Body of pancreas (tissue), 4 donors: ENCODE data around the gene ZNF341. TPM values are rescaled to one million over a fixed set of nuclear protein-coding genes. Genes with fewer than 3 reads are reported as not detected.

Source experiments
- ATAC-seq: fragments of 150-250 bp; one replicate; pipeline ENCODE4 v1.9.1; 2016
- DNase-seq, 4 donors: peaks; one replicate each; pipeline ENCODE4 v3.0.0-alpha.2; 2019
- H3K27ac ChIP-seq, 4 donors: fragments of 200-600 bp; sonication (generic); 1 replicate in 3 of 4; 2 replicates in 1 of 4; pipeline versions ENCODE4 v1.5.1 to v1.6.1; 2016 to 2019; ENCODE audit warnings: mild to moderate bottlenecking in 1 of 4, mixed read lengths in 1 of 4, moderate library complexity in 1 of 4
- H3K27me3 ChIP-seq, 2 donors: fragments of 200-600 bp; sonication (generic); one replicate each; pipeline ENCODE4 v1.6.0; 2016; ENCODE audit warnings: mild to moderate bottlenecking in 1 of 2
- H3K36me3 ChIP-seq, 2 donors: fragments of 200-600 bp; sonication (generic); replicated peaks in 1 of 2; 2 replicates each; pipeline ENCODE4 v1.5.1; 2016; ENCODE audit warnings: low read depth in 2 of 2; ENCODE audit not compliant: insufficient read depth in 1 of 2
- H3K4me1 ChIP-seq: fragments of 200-600 bp; sonication (generic); one replicate; pipeline ENCODE4 v1.6.0; 2016
- H3K4me3 ChIP-seq, 2 donors: fragments of 200-600 bp; sonication (generic); 1 replicate in 1 of 2; 2 replicates in 1 of 2; pipeline ENCODE4 v1.5.1; 2016 to 2019
- H3K9me3 ChIP-seq, 3 donors: fragments of 200-600 bp; sonication (generic); 1 replicate in 2 of 3; 2 replicates in 1 of 3; pipeline ENCODE4 v1.5.1; 2016
- POLR2A ChIP-seq, 3 donors: fragments of 450-650 bp; IDR thresholded peaks; one replicate each; pipeline ENCODE4 v1.6.1; 2016; ENCODE audit warnings: antibody characterized with exemption in 3 of 3, mild to moderate bottlenecking in 2 of 3
- WGBS, 2 donors: methylation state at CpG; one replicate each; pipeline ENCODE4 v1.1.5; 2017; 5-methylcytosine and 5-hydroxymethylcytosine counted together
- intact Hi-C: fragments of 100-400 bp; cut with DNase I; formaldehyde crosslinking; loops from one replicate; pipeline ENCODE4 v1.15.1; 2023
- total RNA-seq, 2 donors: library from RNA; depleted of rRNA; stranded (reverse); fragments of >200 nt; gene quantifications; one replicate each; pipeline ENCODE4 v1.1.0, GENCODE V29; 2016
- TF ChIP-seq, protein P1 (sequence below), 7 experiments: fragments of 450-650 bp in 4 of 7; fragments of 200-600 bp in 3 of 7; sonication (generic) in 3 of 7; IDR thresholded peaks; one replicate each; pipeline ENCODE4 v1.5.1; 2016 to 2019; ENCODE audit warnings: antibody characterized with exemption in 7 of 7

ZNF341 gene
- total RNA-seq, 2 donors from 2014 or later = 0.33 to 0.78 TPM

DNA sequence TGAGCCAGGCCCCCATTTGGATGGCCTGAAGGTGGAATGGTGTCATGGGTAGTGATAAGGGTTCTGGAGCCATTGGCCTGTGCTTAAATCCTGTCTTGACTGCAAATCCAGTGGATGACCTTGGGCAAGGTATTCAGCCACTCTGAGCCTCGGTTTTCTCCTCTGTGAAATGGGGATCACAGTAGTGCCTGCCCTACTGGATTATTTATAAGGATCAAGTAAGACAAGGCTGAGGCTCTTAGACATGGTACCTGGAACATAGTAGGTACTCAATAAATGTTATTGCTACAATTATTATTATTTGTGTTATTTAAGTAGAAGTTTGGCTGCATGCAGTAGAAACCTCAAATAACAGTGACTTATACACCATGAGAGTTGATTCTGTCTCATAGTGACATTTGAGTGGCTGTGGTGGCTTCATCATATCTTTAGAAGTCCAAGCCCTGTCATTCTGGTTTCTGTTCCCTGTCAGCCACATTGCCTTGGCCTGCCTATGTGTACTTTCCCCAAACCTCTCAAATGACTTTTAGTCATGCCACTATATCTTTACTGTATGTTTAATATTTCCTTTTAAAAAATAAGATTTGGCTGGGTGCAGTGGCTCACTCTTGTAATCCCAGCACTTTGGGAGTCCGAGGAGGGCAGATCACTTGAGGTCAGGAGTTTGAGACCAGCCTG lies 41.8 kb downstream of the ZNF341 start:
- Histone ChIP-seq H3K4me1 (peaks cover 11% of the 10 kb centered on the region), H3K9me3 (no peaks in the 10 kb centered on the region), H3K36me3 (no peaks in the 10 kb centered on the region), H3K27ac (no peak overlapping the region), H3K27me3 (no peaks in the 10 kb centered on the region), H3K4me3 (no peak overlapping the region)
- TF ChIP-seq, protein P1, sequence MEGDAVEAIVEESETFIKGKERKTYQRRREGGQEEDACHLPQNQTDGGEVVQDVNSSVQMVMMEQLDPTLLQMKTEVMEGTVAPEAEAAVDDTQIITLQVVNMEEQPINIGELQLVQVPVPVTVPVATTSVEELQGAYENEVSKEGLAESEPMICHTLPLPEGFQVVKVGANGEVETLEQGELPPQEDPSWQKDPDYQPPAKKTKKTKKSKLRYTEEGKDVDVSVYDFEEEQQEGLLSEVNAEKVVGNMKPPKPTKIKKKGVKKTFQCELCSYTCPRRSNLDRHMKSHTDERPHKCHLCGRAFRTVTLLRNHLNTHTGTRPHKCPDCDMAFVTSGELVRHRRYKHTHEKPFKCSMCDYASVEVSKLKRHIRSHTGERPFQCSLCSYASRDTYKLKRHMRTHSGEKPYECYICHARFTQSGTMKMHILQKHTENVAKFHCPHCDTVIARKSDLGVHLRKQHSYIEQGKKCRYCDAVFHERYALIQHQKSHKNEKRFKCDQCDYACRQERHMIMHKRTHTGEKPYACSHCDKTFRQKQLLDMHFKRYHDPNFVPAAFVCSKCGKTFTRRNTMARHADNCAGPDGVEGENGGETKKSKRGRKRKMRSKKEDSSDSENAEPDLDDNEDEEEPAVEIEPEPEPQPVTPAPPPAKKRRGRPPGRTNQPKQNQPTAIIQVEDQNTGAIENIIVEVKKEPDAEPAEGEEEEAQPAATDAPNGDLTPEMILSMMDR (IDR thresholded peaks at IDR 0.05) = no peak
- no peak for TF ChIP-seq POLR2A (IDR thresholded peaks at IDR 0.05)
- intact Hi-C loops = no loop called here
- 77 to 83% methylated on average over 2 of the region's 2 CpGs for WGBS, 2 donors
- no peak for ATAC-seq
- no peak for DNase-seq

- H3K27me3 ChIP-seq = no peaks in the 10 kb centered on the region
- TF ChIP-seq POLR2A (IDR thresholded peaks at IDR 0.05) = no peak
- TF ChIP-seq, protein P1 (IDR thresholded peaks at IDR 0.05) = no peak
These were observed 46.0 kb downstream of the ZNF341 start for GRCh38 chr20:33777816-33778215.

DNA sequence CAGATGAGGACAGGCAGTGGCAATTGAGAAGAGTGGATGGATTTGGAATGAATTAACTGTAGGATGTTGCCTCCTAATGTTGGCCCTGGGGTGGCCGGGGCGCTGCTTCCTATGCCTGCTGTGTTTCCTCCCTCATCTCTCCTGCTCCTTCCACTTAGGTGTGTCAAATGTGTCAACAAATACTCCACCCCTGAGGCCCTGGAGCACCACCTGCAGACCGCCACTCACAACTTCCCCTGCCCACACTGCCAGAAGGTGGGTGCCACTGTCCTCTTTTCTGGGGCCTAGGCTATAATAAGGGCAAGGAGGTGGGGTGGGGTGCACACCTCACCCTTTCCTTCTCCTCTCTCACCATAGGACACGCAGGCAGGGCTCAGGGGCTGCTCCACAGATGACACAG lies 49.3 kb downstream of the ZNF341 start:
- Histone ChIP-seq H3K9me3 (no peaks in the 10 kb centered on the region), H3K36me3 (no peaks in the 10 kb centered on the region), H3K4me1 (peaks cover 21% of the 10 kb centered on the region), H3K27ac (no peak overlapping the region), H3K4me3 (no peak overlapping the region), H3K27me3 (no peaks in the 10 kb centered on the region)
- no peak for ATAC-seq
- intact Hi-C loops = no loop called here
- 91 to 93% methylated on average over 4 of the region's 4 CpGs for WGBS, 2 donors
- TF ChIP-seq, protein P1 (IDR thresholded peaks at IDR 0.05) = no peak
- no peak for TF ChIP-seq POLR2A (IDR thresholded peaks at IDR 0.05)
- DNase-seq = no peak

More at GRCh38 chr20:33777816-33778215, 46.0 kb downstream of the ZNF341 start:
- no peak for ATAC-seq
- no peak for DNase-seq
- WGBS, 2 donors = 63 to 65% methylated on average over 2 of the region's 2 CpGs
- Histone ChIP-seq H3K27ac (peak overlapping the region; percentile 62 to 88 (median 83)), H3K4me3 (no peak overlapping the region), H3K4me1 (peaks cover 21% of the 10 kb centered on the region), H3K36me3 (no peaks in the 10 kb centered on the region), H3K9me3 (no peaks in the 10 kb centered on the region)
- intact Hi-C loops = no loop called here

DNA sequence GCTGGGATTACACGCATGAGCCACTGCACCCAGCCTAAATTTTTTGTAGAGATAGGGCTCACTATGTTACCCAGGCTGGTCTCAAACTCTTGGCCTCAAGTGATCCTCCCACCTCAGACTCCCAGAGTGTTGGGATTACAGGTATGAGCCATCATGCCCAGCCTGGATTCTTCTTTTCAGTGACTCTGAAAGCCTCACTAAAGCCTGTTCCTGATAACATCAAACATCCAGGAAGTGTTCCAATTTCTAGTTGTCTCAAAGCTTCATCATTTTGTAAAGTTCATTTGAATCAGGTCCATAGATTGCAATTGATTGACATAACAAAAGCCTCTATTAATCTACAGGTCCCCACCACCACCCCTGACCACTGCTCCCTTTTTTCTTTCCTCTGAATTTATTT lies 50.1 kb downstream of the ZNF341 start:
- no peak for DNase-seq
- intact Hi-C loops = no loop called here
- TF ChIP-seq, protein P1 (IDR thresholded peaks at IDR 0.05) = no peak
- TF ChIP-seq POLR2A (IDR thresholded peaks at IDR 0.05) = no peak
- H3K9me3 ChIP-seq = no peaks in the 10 kb centered on the region
- no peak overlapping the region for H3K27ac ChIP-seq
- H3K4me1 ChIP-seq = peaks cover 21% of the 10 kb centered on the region
- no peak for ATAC-seq
- H3K4me3 ChIP-seq = no peak overlapping the region
- H3K36me3 ChIP-seq = no peaks in the 10 kb centered on the region
- H3K27me3 ChIP-seq = no peaks in the 10 kb centered on the region
- WGBS, 2 donors = 94 to 100% methylated on average over 1 of the region's 1 CpG

GRCh38 chr20:33783256-33783655 lies 51.5 kb downstream of the ZNF341 start:
- ATAC-seq = no peak
- Histone ChIP-seq H3K4me1 (peaks cover 14% of the 10 kb centered on the region), H3K36me3 (no peaks in the 10 kb centered on the region), H3K9me3 (no peaks in the 10 kb centered on the region), H3K27ac (no peak overlapping the region), H3K27me3 (no peaks in the 10 kb centered on the region), H3K4me3 (no peak overlapping the region)
- DNase-seq = no peak
- intact Hi-C loops = no loop called here
- TF ChIP-seq POLR2A (IDR thresholded peaks at IDR 0.05) = no peak
- TF ChIP-seq, protein P1 (IDR thresholded peaks at IDR 0.05) = no peak
- 83 to 92% methylated on average over 4 to 5 of the region's 5 CpGs for WGBS, 2 donors
